NT2/D1 (cell line): Measurements from ENCODE around the gene SCUBE3.

Source experiments
- DNase-seq: peaks from one replicate; pipeline ENCODE4 v3.0.0-alpha.2; 2011; ENCODE audit warnings: low read depth, low spot score
- H3K27me3 ChIP-seq: 2 replicates; pipeline ENCODE4 v1.6.0; 2011; ENCODE audit warnings: mild to moderate bottlenecking; ENCODE audit not compliant: insufficient read length, insufficient read depth
- H3K36me3 ChIP-seq: 2 replicates; pipeline ENCODE4 v1.6.1; 2011; ENCODE audit warnings: mild to moderate bottlenecking, low read length, mixed read lengths; ENCODE audit not compliant: insufficient read depth, insufficient read length
- H3K4me1 ChIP-seq: 2 replicates; pipeline ENCODE4 v1.5.1; 2011; ENCODE audit not compliant: insufficient read depth, insufficient read length
- H3K4me3 ChIP-seq: 2 replicates; pipeline ENCODE4 v1.5.1; 2011; ENCODE audit warnings: low read depth; ENCODE audit not compliant: insufficient read length
- H3K9ac ChIP-seq: 2 replicates; pipeline ENCODE4 v1.6.0; 2011; ENCODE audit warnings: low read depth; ENCODE audit not compliant: insufficient read length
- H3K9me3 ChIP-seq: 2 replicates; pipeline ENCODE4 v1.5.1; 2011; ENCODE audit warnings: mild to moderate bottlenecking, low read length; ENCODE audit not compliant: insufficient read depth
- SUZ12 ChIP-seq: IDR thresholded peaks from 2 replicates; pipeline ENCODE4 v1.6.1; 2011; ENCODE audit not compliant: insufficient read length, insufficient read depth; ENCODE audit errors: extremely low read depth
- YY1 ChIP-seq: IDR thresholded peaks from 2 replicates; pipeline ENCODE4 v1.6.1; 2011; ENCODE audit not compliant: insufficient read length, insufficient read depth
- ZNF274 ChIP-seq: IDR thresholded peaks from 2 replicates; pipeline ENCODE4 v1.6.1; 2011; ENCODE audit warnings: mild to moderate bottlenecking, low read depth, low read length

The SCUBE3 gene

DNA sequence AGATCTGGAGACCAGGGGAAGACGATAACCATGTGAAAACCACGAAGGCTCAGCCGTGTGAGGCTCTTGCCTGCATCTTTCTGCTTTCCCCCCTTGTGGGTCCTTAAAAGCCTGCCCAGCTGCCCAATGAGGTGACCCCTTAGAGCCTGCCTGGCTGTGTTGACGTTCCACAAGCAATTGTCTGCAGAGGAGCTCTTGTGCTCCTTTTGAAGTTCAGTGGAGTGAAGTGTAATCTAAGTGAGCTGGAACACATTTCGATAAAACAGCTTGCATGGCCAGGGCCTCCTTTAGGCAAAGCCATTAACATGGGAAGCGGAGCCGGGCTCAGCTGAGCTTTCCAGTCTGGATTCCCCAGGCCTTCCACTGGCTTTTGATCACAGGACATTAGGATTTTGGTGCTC is 45.3 kb upstream of the SCUBE3 start:
- Histone ChIP-seq H3K27me3 (peaks cover 2% of the 10 kb centered on the region), H3K9ac (no peak overlapping the region), H3K9me3 (peaks cover 4% of the 10 kb centered on the region; the same call in 1 of the 2 replicates), H3K36me3 (no peaks in the 10 kb centered on the region), H3K4me1 (no peaks in the 10 kb centered on the region), H3K4me3 (no peak overlapping the region)
- no peak for DNase-seq
- TF ChIP-seq SUZ12 (no peak), ZNF274 (no peak), YY1 (no peak)

DNA sequence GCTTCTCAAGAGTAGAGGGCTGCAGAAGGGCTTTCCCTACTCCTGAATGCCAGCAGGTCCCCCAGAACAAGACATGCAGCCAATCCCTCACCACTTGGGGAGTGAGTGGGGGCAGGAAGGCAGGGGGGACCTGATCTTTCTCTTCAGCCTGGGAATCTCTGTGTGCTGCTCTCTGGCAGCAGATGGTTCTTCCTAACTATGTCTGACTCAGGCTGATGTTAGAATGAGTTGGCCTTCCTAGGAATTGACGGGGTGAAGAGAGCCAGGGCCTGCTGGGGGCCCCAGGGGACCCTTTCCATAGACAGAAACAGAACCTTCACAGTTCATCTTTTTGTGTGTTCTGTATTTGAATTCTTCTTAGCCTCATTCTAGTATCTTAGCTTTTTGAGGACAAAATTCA is 43.6 kb upstream of the SCUBE3 start:
- no peak for TF ChIP-seq YY1
- TF ChIP-seq ZNF274, result no peak
- no peak for TF ChIP-seq SUZ12
- peaks cover 2% of the 10 kb centered on the region for H3K4me1 ChIP-seq
- H3K9me3 ChIP-seq, result peaks cover 4% of the 10 kb centered on the region; the same call in 1 of the 2 replicates
- H3K9ac ChIP-seq, result no peak overlapping the region
- no peaks in the 10 kb centered on the region for H3K27me3 ChIP-seq
- no peak overlapping the region for H3K4me3 ChIP-seq
- no peaks in the 10 kb centered on the region for H3K36me3 ChIP-seq
- DNase-seq, result no peak

DNA sequence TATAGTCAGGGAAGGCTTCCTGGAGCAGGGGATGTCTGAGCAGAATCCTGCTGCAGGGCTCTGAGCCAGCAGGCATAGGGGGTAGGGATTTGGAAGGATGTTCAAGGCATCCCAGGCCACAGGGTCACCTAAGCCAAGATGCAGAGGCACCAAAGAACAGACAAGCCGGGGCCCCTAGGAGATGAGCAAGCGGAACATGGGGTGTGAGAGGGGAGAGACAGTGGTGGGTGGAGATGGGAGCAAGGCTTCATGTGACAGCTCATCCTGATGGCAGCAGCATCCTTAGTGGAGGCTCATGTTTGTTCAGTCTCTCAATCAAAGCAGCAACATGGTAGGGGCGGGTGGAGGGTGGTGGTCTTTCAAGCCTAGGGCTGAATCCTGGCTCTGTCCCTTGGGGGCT is 42.9 kb upstream of the SCUBE3 start:
- Histone ChIP-seq H3K27me3 (no peaks in the 10 kb centered on the region), H3K36me3 (no peaks in the 10 kb centered on the region)
- no peak for TF ChIP-seq YY1
- TF ChIP-seq SUZ12, result no peak
- no peak for TF ChIP-seq ZNF274

DNA sequence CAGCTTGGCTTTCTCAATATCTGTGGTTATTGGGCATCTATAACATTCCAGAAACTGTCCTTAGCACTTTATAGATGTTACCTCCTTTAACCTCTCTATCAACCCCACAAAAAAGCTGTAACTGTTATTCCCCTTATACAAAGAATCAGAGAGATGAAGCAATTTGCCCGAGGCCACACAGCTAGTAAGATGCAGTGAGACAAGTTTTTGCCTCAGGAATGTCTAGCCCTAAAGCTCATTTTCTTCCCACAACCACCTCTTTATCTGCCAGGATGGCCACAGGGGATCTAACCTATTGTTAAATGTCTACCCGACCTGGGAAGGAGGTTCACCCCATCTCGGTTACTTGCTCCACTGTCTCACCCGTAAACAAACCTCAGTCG is 40.7 kb upstream of the SCUBE3 start:
- no peak for TF ChIP-seq ZNF274
- no peak for TF ChIP-seq YY1
- no peak for TF ChIP-seq SUZ12
- Histone ChIP-seq H3K27me3 (no peaks in the 10 kb centered on the region), H3K9ac (no peak overlapping the region), H3K9me3 (peaks cover 4% of the 10 kb centered on the region; the same call in 1 of the 2 replicates), H3K4me3 (no peak overlapping the region), H3K36me3 (no peaks in the 10 kb centered on the region), H3K4me1 (peaks cover 2% of the 10 kb centered on the region)
- DNase-seq, result no peak

More for the DNA sequence above, 42.9 kb upstream of the SCUBE3 start:
- DNase-seq, result no peak
- Histone ChIP-seq H3K4me3 (no peak overlapping the region), H3K9ac (no peak overlapping the region), H3K9me3 (peaks cover 4% of the 10 kb centered on the region; the same call in 1 of the 2 replicates), H3K4me1 (peaks cover 2% of the 10 kb centered on the region)

DNA sequence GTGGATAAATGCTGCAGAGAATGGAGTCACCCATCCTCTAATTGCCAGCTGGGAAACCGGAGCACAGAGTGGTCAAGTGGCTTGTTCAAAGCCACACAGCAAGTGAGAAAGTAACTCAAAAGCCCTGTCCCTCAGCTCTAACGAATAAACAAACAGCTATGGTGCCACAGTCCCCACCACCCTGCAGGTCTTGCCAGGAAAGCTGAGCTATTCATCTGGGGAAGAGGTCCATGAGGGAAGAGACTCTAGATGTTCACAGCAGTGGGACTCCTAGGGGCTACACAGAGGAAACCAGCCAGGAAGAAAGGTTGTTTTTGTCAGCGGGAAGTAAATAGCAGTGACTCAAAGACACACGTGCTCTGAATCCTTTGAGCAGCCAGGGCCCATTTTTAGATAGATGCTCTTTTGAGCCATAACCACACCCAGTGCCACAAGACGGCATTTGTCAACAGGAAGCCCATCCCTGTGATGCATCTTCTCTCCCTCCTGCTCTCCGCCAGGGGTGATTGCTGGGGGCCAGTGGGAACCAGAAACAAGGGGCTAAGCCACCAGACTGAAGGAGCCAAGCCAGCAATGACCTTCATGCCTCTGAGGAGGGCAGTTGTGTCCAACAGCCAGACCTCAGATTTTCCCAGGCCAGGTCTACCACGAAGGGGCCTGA is 40.2 kb upstream of the SCUBE3 start:
- H3K4me3 ChIP-seq, result no peak overlapping the region
- peaks cover 4% of the 10 kb centered on the region; the same call in 1 of the 2 replicates for H3K9me3 ChIP-seq
- peaks cover 4% of the 10 kb centered on the region for H3K4me1 ChIP-seq
- no peaks in the 10 kb centered on the region for H3K27me3 ChIP-seq
- no peaks in the 10 kb centered on the region for H3K36me3 ChIP-seq
- no peak for DNase-seq
- H3K9ac ChIP-seq, result no peak overlapping the region
- no peak for TF ChIP-seq SUZ12
- TF ChIP-seq ZNF274, result no peak
- TF ChIP-seq YY1, result no peak

DNA sequence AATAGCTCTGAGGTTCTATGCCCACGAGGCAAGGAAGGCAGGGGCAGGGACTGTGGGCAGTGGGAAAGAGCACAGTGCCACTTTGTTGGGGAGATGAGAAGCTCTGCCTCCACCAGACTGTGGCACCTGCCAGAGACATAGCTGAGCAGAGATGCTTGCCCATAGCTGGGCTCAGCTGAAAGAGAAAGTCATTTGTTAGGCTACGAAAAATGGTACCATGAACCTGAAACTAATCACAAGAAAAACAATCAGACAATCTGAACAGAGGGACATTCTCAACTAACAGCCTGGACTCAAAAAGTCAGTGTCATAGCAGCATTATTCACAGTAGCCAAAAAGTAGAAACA is 39.7 kb upstream of the SCUBE3 start:
- H3K9ac ChIP-seq, result no peak overlapping the region
- H3K4me3 ChIP-seq, result no peak overlapping the region
- no peaks in the 10 kb centered on the region for H3K36me3 ChIP-seq
- no peaks in the 10 kb centered on the region for H3K27me3 ChIP-seq
- H3K9me3 ChIP-seq, result peaks cover 4% of the 10 kb centered on the region; the same call in 1 of the 2 replicates
- DNase-seq, result no peak
- peaks cover 7% of the 10 kb centered on the region for H3K4me1 ChIP-seq
- no peak for TF ChIP-seq YY1
- no peak for TF ChIP-seq ZNF274
- no peak for TF ChIP-seq SUZ12

DNA sequence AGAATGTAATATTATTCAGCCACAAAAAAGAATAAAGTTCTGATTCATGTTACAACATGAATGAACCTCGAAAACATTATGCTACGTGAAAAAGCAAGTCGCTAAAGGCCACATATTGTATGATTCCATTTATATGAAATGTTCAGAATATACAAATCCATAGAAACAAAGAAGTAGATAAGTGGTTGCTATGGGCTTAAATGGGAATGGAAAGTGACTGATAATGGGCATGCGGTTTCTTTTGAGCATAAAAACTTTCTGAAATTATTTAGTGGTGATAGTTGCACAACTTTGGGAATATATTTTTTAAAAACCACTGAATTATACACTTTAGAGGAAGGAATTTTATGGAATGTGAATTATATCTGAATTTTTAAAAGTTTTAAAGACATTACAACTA is 39.3 kb upstream of the SCUBE3 start:
- TF ChIP-seq ZNF274 (no peak), SUZ12 (no peak), YY1 (no peak)
- Histone ChIP-seq H3K27me3 (no peaks in the 10 kb centered on the region), H3K9me3 (peaks cover under 1% of the 10 kb centered on the region; the same call in 1 of the 2 replicates), H3K4me3 (no peak overlapping the region), H3K9ac (no peak overlapping the region), H3K36me3 (no peaks in the 10 kb centered on the region), H3K4me1 (peaks cover 7% of the 10 kb centered on the region)
- DNase-seq, result no peak
